Memory B cell (primary cell): ENCODE measurements around the gene LMNB1.
A peak's percentile ranks its signal among the peaks of the same experiment; 100 is the strongest.
"Not testable (repeated sequence)": the region's sequence is repeated elsewhere in the genome, so short reads cannot be mapped to it uniquely, and the experiment has no call there.

Experiments used
- ATAC-seq: fragments of 150-1000 bp; cut with Tn5 transposase; 2 replicates; pipeline ENCODE4 v1.10.0; 2021; ENCODE audit warnings: low read depth, mild to moderate bottlenecking, moderate library complexity
- DNase-seq, 2 donors: peaks; one replicate each; pipeline ENCODE4 v3.0.0; 2022; ENCODE audit warnings: low spot score in 2 of 2
- H3K27ac Mint-ChIP-seq: one replicate; pipeline ENCODE4 v1.8.0; 2022; ENCODE audit warnings: mild to moderate bottlenecking, moderate library complexity, mixed read lengths
- H3K27me3 Mint-ChIP-seq: one replicate; pipeline ENCODE4 v1.8.0; 2022; ENCODE audit warnings: mixed read lengths
- H3K36me3 Mint-ChIP-seq: one replicate; pipeline ENCODE4 v1.8.0; 2022; ENCODE audit warnings: mild to moderate bottlenecking, mixed read lengths
- H3K4me1 Mint-ChIP-seq: one replicate; pipeline ENCODE4 v1.8.0; 2022; ENCODE audit warnings: mixed read lengths
- H3K4me3 Mint-ChIP-seq: one replicate; pipeline ENCODE4 v1.8.0; 2022; ENCODE audit warnings: mild to moderate bottlenecking, moderate library complexity, mixed read lengths
- H3K9me3 Mint-ChIP-seq: one replicate; pipeline ENCODE4 v1.8.0; 2022; ENCODE audit warnings: mixed read lengths

LMNB1 gene

GRCh38 chr5:126763371-126763770 is 13.6 kb upstream of the LMNB1 start:
- DNase-seq (no peak), ATAC-seq (no peak)
- Mint-ChIP-seq H3K4me1 (peaks cover 13% of the 10 kb centered on the region), H3K36me3 (no peaks in the 10 kb centered on the region), H3K27ac (no peak overlapping the region), H3K4me3 (peak overlapping the region; percentile 17), H3K9me3 (no peaks in the 10 kb centered on the region), H3K27me3 (no peaks in the 10 kb centered on the region)

GRCh38 chr5:126769703-126770102 is 7.2 kb upstream of the LMNB1 start:
- H3K36me3 Mint-ChIP-seq, result no peaks in the 10 kb centered on the region
- H3K9me3 Mint-ChIP-seq, result no peaks in the 10 kb centered on the region
- ATAC-seq (no peak), DNase-seq (no peak)
- no peaks in the 10 kb centered on the region for H3K27me3 Mint-ChIP-seq
- H3K4me1 Mint-ChIP-seq, result peaks cover 2% of the 10 kb centered on the region
- no peak overlapping the region for H3K4me3 Mint-ChIP-seq
- no peak overlapping the region for H3K27ac Mint-ChIP-seq

- H3K4me1 Mint-ChIP-seq, H3K4me3 Mint-ChIP-seq, H3K27ac Mint-ChIP-seq, H3K9me3 Mint-ChIP-seq, ATAC-seq, H3K36me3 Mint-ChIP-seq, H3K27me3 Mint-ChIP-seq, DNase-seq: not testable (repeated sequence)
These were observed 3.4 kb upstream of the LMNB1 start for GRCh38 chr5:126773536-126773935.

- not testable (repeated sequence) for ATAC-seq, DNase-seq, H3K9me3 Mint-ChIP-seq, H3K36me3 Mint-ChIP-seq, H3K27me3 Mint-ChIP-seq, H3K4me1 Mint-ChIP-seq, H3K4me3 Mint-ChIP-seq, H3K27ac Mint-ChIP-seq
These were observed 2.3 kb upstream of the LMNB1 start for GRCh38 chr5:126774595-126774994.

GRCh38 chr5:126777257-126777974 is 480 bp downstream of the LMNB1 start:
- peak overlapping the region; percentile 90 for H3K27ac Mint-ChIP-seq
- no peaks in the 10 kb centered on the region for H3K36me3 Mint-ChIP-seq
- peaks cover 12% of the 10 kb centered on the region for H3K4me1 Mint-ChIP-seq
- DNase-seq, result peak; percentile 59 to 68
- peak; percentile 48 for ATAC-seq
- H3K9me3 Mint-ChIP-seq, result no peaks in the 10 kb centered on the region
- H3K27me3 Mint-ChIP-seq, result no peaks in the 10 kb centered on the region
- H3K4me3 Mint-ChIP-seq, result peak overlapping the region; percentile 90

GRCh38 chr5:126777975-126778674 is 1.2 kb downstream of the LMNB1 start:
- Mint-ChIP-seq H3K4me1 (peaks cover 12% of the 10 kb centered on the region), H3K4me3 (peak overlapping the region; percentile 90), H3K9me3 (no peaks in the 10 kb centered on the region), H3K36me3 (no peaks in the 10 kb centered on the region), H3K27me3 (no peaks in the 10 kb centered on the region), H3K27ac (peak overlapping the region; percentile 90)
- peak; percentile 71 to 78 for DNase-seq
- ATAC-seq, result peak; percentile 60

GRCh38 chr5:126778675-126779403 is 1.9 kb downstream of the LMNB1 start:
- DNase-seq, result no peak
- Mint-ChIP-seq H3K36me3 (no peaks in the 10 kb centered on the region), H3K27me3 (no peaks in the 10 kb centered on the region), H3K4me3 (peak overlapping the region; percentile 90), H3K9me3 (no peaks in the 10 kb centered on the region), H3K4me1 (peaks cover 12% of the 10 kb centered on the region), H3K27ac (peak overlapping the region; percentile 90)
- peak; percentile 1 for ATAC-seq

- no peak overlapping the region for H3K27ac Mint-ChIP-seq
- ATAC-seq, result no peak
- peaks cover 12% of the 10 kb centered on the region for H3K4me1 Mint-ChIP-seq
- peak in 1 of 2 donors; percentile 46 for DNase-seq
- no peaks in the 10 kb centered on the region for H3K27me3 Mint-ChIP-seq
- no peaks in the 10 kb centered on the region for H3K9me3 Mint-ChIP-seq
- H3K4me3 Mint-ChIP-seq, result peak overlapping the region; percentile 90
- H3K36me3 Mint-ChIP-seq, result no peaks in the 10 kb centered on the region
These were observed 3.4 kb downstream of the LMNB1 start for GRCh38 chr5:126780165-126780827.

- not testable (repeated sequence) for H3K27me3 Mint-ChIP-seq, H3K4me3 Mint-ChIP-seq, H3K9me3 Mint-ChIP-seq, ATAC-seq, H3K36me3 Mint-ChIP-seq, DNase-seq
- Mint-ChIP-seq H3K27ac (peak overlapping the region; percentile 11), H3K4me1 (peaks cover 27% of the 10 kb centered on the region)
These were observed 11.5 kb downstream of the LMNB1 start for GRCh38 chr5:126788409-126788808.

- H3K9me3 Mint-ChIP-seq, result no peaks in the 10 kb centered on the region
- H3K27ac Mint-ChIP-seq, result peak overlapping the region; percentile 78
- no peak for DNase-seq
- H3K36me3 Mint-ChIP-seq, result peaks cover 3% of the 10 kb centered on the region
- no peak for ATAC-seq
- no peaks in the 10 kb centered on the region for H3K27me3 Mint-ChIP-seq
- peaks cover 21% of the 10 kb centered on the region for H3K4me1 Mint-ChIP-seq
- H3K4me3 Mint-ChIP-seq, result peak overlapping the region; percentile 80
These were observed 16.2 kb downstream of the LMNB1 start for GRCh38 chr5:126793097-126793496.

GRCh38 chr5:126793648-126794047 is 16.7 kb downstream of the LMNB1 start:
- not testable (repeated sequence) for H3K27me3 Mint-ChIP-seq, DNase-seq, ATAC-seq, H3K9me3 Mint-ChIP-seq, H3K27ac Mint-ChIP-seq, H3K4me3 Mint-ChIP-seq, H3K36me3 Mint-ChIP-seq
- peaks cover 20% of the 10 kb centered on the region for H3K4me1 Mint-ChIP-seq

- H3K36me3 Mint-ChIP-seq, result peaks cover 6% of the 10 kb centered on the region
- peaks cover 20% of the 10 kb centered on the region for H3K4me1 Mint-ChIP-seq
- no peaks in the 10 kb centered on the region for H3K27me3 Mint-ChIP-seq
- no peak for ATAC-seq
- H3K9me3 Mint-ChIP-seq, result no peaks in the 10 kb centered on the region
- H3K27ac Mint-ChIP-seq, result no peak overlapping the region
- no peak overlapping the region for H3K4me3 Mint-ChIP-seq
- no peak for DNase-seq
These were observed 17.4 kb downstream of the LMNB1 start for GRCh38 chr5:126794157-126794828.

GRCh38 chr5:126799780-126800179 is 22.8 kb downstream of the LMNB1 start:
- Mint-ChIP-seq H3K27me3 (no peaks in the 10 kb centered on the region), H3K4me1 (peaks cover 26% of the 10 kb centered on the region), H3K27ac (peak overlapping the region; percentile 64), H3K36me3 (peaks cover 8% of the 10 kb centered on the region), H3K4me3 (no peak overlapping the region), H3K9me3 (no peaks in the 10 kb centered on the region)
- no peak for ATAC-seq
- DNase-seq, result no peak
